Fibroblast of pulmonary artery (primary cell): Measurements from ENCODE around the gene IL3RA.

Experiments
- DNase-seq: peaks from one replicate; pipeline ENCODE4 v3.0.0-alpha.2; 2010; ENCODE audit warnings: low read depth
- H3K4me3 ChIP-seq: replicated peaks from 2 replicates; pipeline ENCODE4 v1.5.1; 2011; ENCODE audit warnings: low read depth, mild to moderate bottlenecking, control low read depth, low read length, moderate library complexity
- TF ChIP-seq, protein P1 (sequence below): IDR thresholded peaks from 2 replicates; pipeline ENCODE4 v1.5.1; 2011; ENCODE audit warnings: mild to moderate bottlenecking, control low read depth, low read length, inconsistent platforms; ENCODE audit errors: missing control alignments

IL3RA gene

DNA sequence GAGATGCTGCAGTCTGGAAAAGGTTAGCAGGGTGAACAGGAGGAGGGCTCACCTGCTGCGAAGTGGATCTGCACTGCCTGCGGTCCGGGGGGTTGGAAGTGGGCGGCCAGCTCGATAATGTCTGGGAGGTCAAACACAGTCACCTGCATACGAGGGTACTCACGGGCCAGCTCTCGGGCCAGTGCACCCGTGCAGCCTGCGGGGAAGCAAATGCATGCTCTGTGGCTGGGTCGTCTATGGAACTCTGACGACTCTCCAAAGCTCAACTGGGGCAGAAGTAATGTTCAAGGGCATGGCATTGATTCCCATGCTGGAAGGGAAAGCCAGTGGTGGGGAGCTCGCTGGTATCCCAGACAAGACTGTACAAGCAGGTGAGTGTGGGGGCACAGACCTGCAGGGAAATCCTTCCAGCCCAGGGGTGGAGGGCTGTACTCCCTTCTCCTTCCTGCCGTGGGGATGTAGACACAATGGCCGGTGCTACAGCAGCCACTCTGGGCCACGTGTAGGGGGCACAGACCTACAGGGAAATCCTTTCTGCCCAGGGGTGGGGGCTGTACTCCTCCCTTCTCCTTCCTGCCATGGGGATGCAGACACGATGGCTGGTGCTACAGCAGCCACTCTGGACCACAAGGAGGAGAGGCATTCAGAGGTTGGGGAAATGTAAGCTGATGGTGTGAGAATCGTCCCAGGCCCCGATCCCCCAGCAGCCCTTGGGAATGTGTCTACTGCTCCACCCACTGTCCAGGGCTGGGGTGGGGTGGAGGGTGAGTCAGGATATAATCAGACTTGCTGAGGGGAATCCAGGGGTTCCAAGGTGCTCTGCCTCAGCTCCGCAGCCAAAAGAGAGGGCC, 81.6 kb downstream of the IL3RA start:
- TF ChIP-seq, protein P1, sequence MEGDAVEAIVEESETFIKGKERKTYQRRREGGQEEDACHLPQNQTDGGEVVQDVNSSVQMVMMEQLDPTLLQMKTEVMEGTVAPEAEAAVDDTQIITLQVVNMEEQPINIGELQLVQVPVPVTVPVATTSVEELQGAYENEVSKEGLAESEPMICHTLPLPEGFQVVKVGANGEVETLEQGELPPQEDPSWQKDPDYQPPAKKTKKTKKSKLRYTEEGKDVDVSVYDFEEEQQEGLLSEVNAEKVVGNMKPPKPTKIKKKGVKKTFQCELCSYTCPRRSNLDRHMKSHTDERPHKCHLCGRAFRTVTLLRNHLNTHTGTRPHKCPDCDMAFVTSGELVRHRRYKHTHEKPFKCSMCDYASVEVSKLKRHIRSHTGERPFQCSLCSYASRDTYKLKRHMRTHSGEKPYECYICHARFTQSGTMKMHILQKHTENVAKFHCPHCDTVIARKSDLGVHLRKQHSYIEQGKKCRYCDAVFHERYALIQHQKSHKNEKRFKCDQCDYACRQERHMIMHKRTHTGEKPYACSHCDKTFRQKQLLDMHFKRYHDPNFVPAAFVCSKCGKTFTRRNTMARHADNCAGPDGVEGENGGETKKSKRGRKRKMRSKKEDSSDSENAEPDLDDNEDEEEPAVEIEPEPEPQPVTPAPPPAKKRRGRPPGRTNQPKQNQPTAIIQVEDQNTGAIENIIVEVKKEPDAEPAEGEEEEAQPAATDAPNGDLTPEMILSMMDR, result no peak
- H3K4me3 ChIP-seq, result no peak overlapping the region
- no peak for DNase-seq

DNA sequence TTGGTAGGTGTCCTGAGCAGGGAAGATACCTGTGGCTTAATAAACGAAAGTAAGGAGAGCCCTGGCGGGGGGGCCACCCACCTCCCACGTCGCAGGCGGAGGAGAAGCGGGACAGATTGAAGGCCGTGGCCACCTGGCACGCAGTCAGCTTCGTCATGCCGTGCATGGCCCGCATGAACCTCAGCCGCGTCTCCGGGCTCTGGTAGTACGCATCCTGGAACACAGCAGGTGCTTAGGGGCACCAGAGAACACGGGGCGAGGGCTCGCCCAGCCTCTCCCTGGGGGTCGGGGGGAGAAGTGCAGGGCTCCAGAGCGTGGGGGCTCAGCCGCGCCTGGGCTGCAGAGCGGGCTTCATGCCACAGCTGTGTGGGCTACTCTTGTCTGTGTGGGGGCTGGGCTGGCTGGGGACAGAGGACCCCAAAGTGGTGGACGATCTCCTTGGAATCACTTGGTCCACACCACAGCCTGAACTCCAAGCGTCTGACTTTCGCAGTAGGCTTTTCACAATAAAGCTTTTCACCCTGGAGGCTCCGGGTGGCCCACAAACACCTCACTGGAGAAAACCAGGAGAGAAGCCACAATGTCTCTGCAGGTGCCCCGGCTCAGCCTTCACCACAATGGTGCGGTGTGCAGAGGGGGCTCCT, 82.4 kb downstream of the IL3RA start:
- no peak for DNase-seq
- TF ChIP-seq, protein P1, result no peak
- no peak overlapping the region for H3K4me3 ChIP-seq

DNA sequence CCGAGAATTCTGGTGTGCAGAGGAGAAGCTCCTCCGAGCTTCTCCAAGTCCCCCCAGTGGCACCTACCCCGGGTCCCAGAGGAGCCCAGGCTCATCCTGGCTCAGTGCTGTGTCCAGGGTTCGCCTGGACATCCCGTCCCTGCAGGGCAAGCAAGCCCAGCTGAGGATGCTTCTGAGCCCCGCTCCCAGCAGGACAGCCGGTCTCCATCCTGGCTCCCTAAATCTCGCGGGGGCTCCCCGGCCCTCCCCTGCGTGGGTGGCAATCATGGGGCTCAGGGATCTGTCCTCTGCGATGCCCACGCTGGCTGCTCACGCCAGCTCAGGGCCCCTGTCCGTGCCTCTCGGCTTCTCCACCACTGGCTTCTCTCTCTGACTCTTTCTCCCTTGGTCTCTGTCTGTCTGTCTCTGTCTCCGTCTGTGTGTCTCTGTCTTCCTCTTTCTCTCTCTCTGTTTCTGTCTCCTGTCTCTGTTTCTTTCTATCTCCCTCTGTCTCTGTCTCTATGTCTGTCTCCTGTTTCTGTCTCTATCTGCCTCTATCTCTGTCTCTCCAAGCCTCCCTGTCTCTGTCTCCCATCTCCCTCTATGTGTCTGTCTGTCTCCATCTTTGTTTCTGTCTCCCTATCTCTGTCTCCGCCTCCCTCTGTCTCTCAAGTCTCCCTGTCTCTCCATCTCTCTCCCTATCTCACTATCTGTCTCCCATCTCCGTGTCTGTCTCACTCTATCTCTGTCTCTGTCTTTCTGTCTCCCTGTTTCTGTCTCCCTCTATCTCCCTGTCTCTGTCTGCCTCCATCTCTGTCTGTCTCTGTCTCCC, 83.2 kb downstream of the IL3RA start:
- DNase-seq, result no peak
- TF ChIP-seq, protein P1, result no peak
- H3K4me3 ChIP-seq, result no peak overlapping the region

DNA sequence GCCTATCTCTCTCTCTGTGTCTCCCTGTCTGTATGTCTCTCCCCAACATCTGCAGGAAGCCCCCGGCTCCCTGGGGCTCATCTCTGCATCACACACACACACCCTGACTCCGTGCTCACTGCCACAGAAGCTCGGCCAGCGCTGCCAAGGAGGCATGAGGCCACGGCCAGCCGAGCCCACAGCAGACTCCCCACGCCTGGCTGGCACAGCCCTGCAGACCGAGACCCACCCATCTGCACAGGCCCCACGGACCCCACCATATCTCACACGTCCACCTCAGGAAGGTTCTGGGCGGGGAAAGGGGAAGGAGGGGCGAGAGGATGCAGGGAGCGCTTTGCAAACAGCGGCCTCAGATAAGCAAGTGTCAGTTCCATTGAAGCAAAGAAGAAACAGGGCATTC, 83.8 kb downstream of the IL3RA start:
- H3K4me3 ChIP-seq, result no peak overlapping the region
- TF ChIP-seq, protein P1, result no peak
- no peak for DNase-seq

DNA sequence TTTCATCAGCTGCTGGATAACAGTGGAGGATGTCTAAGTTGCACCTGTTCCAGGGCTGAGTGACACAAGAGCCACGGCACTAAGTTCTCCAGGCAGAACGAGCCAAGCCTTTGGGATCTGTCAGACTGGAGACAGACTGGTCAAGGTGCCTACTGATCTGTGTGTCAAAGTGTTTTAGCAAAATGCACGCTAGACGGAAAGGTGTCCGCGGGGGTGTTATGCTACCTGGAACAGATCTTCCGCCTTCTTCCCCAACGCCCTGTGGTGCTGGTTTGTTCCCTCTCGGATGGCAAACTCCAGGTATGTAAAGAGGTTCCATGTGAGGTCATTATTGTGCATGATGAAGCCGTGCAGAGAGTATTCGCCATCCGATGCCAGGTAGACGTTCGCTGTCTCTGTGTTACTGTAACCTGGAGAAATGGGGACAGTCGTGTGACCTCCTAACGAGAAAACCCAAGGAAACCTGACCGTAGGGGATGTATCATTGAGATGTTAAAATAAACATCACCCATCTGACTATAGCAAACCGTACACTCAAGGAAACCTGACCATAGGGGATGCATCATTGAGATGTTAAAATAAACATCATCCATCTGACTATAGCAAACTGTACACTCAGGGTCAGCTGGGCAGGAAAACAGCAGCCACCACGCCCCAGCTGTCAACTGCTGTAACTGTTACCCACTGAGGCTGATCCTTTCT, 85.0 kb downstream of the IL3RA start:
- TF ChIP-seq, protein P1, result no peak

DNA sequence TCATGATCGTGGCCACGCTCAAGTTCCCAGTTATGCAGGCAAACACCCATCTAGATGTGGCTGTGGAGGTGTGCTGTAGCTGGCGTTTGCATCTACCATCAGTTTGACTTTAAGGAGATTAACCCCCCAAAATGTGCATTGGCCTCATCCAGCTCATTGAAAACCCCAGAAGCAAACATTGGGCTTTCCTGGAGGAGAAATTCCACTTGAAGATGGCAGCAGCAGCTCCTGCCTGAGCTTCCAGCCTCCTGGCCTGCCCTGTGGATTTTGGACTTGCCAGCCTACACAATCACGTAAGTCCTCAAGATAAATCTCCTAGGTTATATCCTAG, 85.5 kb downstream of the IL3RA start:
- TF ChIP-seq, protein P1, result no peak
- H3K4me3 ChIP-seq, result no peak overlapping the region
- DNase-seq, result no peak

More for the DNA sequence above, 85.0 kb downstream of the IL3RA start:
- no peak overlapping the region for H3K4me3 ChIP-seq
- no peak for DNase-seq
